ENCODE measurements around the gene BMP7.

- TF ChIP-seq CREB1 (CRISPR knock-in tag; IDR thresholded peaks at IDR 0.05; ENCODE audit: low read depth) (no peak), CTCF (conservative IDR thresholded peaks at IDR 0.05; ENCODE audit: low read depth in 2 of 2) (no peak)
Observed at GRCh38 chr20:57139342-57140093, 126.9 kb downstream of the BMP7 start.

Data from GM23338 (cell line).